Kidney epithelial cell (primary cell): ENCODE measurements around the gene STK4. TPM values are rescaled to one million over a fixed set of nuclear protein-coding genes. Genes with fewer than 3 reads are reported as not detected.

Source experiments
- DNase-seq: peaks from one replicate; pipeline ENCODE4 v3.0.0-alpha.2; 2010; ENCODE audit warnings: low read depth
- H3K27me3 ChIP-seq: 2 replicates; pipeline ENCODE4 v1.6.0; 2011; ENCODE audit warnings: low read length; ENCODE audit not compliant: control insufficient read depth, insufficient read depth
- H3K36me3 ChIP-seq: 2 replicates; pipeline ENCODE4 v1.5.1; 2011; ENCODE audit warnings: low read length; ENCODE audit not compliant: control insufficient read depth, insufficient read depth
- H3K4me3 ChIP-seq: 2 replicates; pipeline ENCODE4 v1.5.1; 2011; ENCODE audit warnings: low read depth, mild to moderate bottlenecking, control low read depth, low read length
- total RNA-seq: library from RNA; depleted of rRNA; stranded (reverse); fragments of >200 nt; gene quantifications from 2 replicates; pipeline ENCODE4 v1.2.3, GENCODE V29; 2015
- TF ChIP-seq, protein P1 (sequence below): IDR thresholded peaks from 2 replicates; pipeline ENCODE4 v1.5.1; 2011; ENCODE audit warnings: mild to moderate bottlenecking, moderate library complexity, low read length, control low read depth, inconsistent platforms; ENCODE audit not compliant: insufficient read depth, poor library complexity, severe bottlenecking

The STK4 gene
- total RNA-seq, 1 donor from 2014 or later = 27.1 TPM

DNA sequence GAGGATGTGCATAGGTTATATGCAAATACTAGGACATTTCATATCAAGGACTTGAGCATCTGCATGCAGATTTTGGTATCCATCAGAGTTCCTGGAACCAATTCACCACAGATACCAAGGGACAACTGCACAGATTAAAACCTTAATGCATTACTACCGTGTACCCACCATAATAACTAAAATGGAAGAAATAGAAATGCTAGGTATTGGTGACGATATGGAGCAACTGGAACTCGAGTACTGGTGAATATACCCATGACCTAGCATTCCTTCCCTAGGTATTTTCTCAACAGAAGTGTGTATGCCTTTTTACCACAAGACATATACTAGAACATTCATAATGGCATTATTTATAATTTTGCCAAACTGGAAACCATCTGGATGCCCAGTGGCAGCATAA lies 116.2 kb downstream of the STK4 start:
- TF ChIP-seq, protein P1, sequence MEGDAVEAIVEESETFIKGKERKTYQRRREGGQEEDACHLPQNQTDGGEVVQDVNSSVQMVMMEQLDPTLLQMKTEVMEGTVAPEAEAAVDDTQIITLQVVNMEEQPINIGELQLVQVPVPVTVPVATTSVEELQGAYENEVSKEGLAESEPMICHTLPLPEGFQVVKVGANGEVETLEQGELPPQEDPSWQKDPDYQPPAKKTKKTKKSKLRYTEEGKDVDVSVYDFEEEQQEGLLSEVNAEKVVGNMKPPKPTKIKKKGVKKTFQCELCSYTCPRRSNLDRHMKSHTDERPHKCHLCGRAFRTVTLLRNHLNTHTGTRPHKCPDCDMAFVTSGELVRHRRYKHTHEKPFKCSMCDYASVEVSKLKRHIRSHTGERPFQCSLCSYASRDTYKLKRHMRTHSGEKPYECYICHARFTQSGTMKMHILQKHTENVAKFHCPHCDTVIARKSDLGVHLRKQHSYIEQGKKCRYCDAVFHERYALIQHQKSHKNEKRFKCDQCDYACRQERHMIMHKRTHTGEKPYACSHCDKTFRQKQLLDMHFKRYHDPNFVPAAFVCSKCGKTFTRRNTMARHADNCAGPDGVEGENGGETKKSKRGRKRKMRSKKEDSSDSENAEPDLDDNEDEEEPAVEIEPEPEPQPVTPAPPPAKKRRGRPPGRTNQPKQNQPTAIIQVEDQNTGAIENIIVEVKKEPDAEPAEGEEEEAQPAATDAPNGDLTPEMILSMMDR = no peak
- H3K27me3 ChIP-seq = no peaks in the 10 kb centered on the region
- DNase-seq = no peak
- peaks cover 1% of the 10 kb centered on the region for H3K36me3 ChIP-seq
- H3K4me3 ChIP-seq = no peak overlapping the region

DNA sequence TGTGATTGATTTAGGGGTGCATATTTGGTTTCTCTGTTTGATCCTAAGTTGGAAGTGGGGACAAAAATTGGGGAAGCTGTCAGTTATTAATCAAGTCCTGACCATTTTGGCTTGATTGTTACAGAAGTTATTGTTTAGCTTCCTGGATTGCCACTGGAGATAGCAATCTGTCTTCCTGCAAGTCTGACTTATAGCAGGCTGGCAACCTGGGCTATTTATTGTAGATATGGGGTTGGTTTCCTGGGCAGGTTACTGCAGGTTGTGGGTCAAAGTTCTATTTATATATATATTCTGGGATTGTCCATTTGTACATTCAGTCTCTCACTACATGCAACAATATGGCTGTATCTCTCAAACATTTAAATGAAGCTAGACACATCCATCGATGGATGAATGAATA lies 116.8 kb downstream of the STK4 start:
- Histone ChIP-seq H3K36me3 (peaks cover 1% of the 10 kb centered on the region), H3K4me3 (no peak overlapping the region), H3K27me3 (no peaks in the 10 kb centered on the region)
- no peak for DNase-seq
- TF ChIP-seq, protein P1 = no peak

- Histone ChIP-seq H3K36me3 (peaks cover 1% of the 10 kb centered on the region), H3K4me3 (no peak overlapping the region), H3K27me3 (no peaks in the 10 kb centered on the region)
- DNase-seq = no peak
- TF ChIP-seq, protein P1 = no peak
Observed at GRCh38 chr20:45085289-45085688, 119.0 kb downstream of the STK4 start.

DNA sequence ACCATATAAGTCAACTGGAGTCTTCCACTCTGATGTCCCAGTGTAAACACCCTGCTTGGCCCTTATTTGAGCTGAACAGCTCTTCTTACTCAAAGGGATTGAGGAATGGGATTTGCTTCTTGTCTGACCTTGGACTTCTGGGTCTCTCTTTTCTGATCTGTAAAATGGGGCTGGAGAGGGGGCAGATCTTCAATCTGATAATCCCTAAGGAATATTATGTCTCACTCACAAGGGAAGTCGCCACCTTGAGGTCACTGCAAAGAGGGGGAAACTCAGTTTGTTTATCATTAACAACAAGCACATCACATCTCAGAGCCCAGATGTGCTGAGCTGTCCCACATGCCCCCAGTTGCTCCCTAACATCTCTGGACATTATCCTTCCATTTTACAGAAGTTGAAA lies 119.6 kb downstream of the STK4 start:
- Histone ChIP-seq H3K36me3 (peaks cover 1% of the 10 kb centered on the region), H3K4me3 (no peak overlapping the region), H3K27me3 (no peaks in the 10 kb centered on the region)
- TF ChIP-seq, protein P1 = no peak
- no peak for DNase-seq

- Histone ChIP-seq H3K4me3 (no peak overlapping the region), H3K36me3 (no peaks in the 10 kb centered on the region), H3K27me3 (no peaks in the 10 kb centered on the region)
- TF ChIP-seq, protein P1 = no peak
- no peak for DNase-seq
Observed at GRCh38 chr20:45087097-45087790, 120.9 kb downstream of the STK4 start.

- no peak for DNase-seq
- TF ChIP-seq, protein P1 = no peak
- Histone ChIP-seq H3K4me3 (no peak overlapping the region), H3K27me3 (no peaks in the 10 kb centered on the region), H3K36me3 (no peaks in the 10 kb centered on the region)
Observed at GRCh38 chr20:45087814-45088213, 121.5 kb downstream of the STK4 start.
